Right lobe of liver (tissue), 6 donors: ENCODE measurements around the gene DDX49. TPM values are rescaled to one million over a fixed set of nuclear protein-coding genes. Genes with fewer than 3 reads are reported as not detected.
A peak's percentile ranks its signal among the peaks of the same experiment; 100 is the strongest.
"Not testable (repeated sequence)": the region's sequence is repeated elsewhere in the genome, so short reads cannot be mapped to it uniquely, and the experiment has no call there.

Source experiments
- ATAC-seq, 4 donors: fragments of 200-7000 bp; cut with Tn5 transposase; one replicate each; pipeline ENCODE4 v1.9.1; 2020; ENCODE audit warnings: mild to moderate bottlenecking in 4 of 4, moderate library complexity in 4 of 4
- DNase-seq, 3 donors: peaks; one replicate each; pipeline ENCODE4 v3.0.0-alpha.2; 2020
- H3K27ac ChIP-seq, 3 donors: fragments of 200-600 bp; one replicate each; pipeline ENCODE4 v1.8.0; 2022
- H3K27me3 ChIP-seq, 2 donors: fragments of 200-600 bp; one replicate each; pipeline ENCODE4 v1.8.0; 2022
- H3K36me3 ChIP-seq, 4 donors: fragments of 200-600 bp; sonication (generic) in 1 of 4; one replicate each; pipeline versions ENCODE4 v1.5.1 to v1.8.0; 2017 to 2022; ENCODE audit warnings: control low read depth in 1 of 4
- H3K4me1 ChIP-seq, 4 donors: fragments of 200-600 bp; sonication (generic) in 1 of 4; one replicate each; pipeline versions ENCODE4 v1.5.1 to v1.8.0; 2017 to 2022; ENCODE audit warnings: control low read depth in 1 of 4
- H3K4me3 ChIP-seq, 3 donors: fragments of 200-600 bp; one replicate each; pipeline ENCODE4 v1.8.0; 2022
- H3K9me3 ChIP-seq, 4 donors: fragments of 200-600 bp; sonication (generic) in 1 of 4; one replicate each; pipeline versions ENCODE4 v1.5.1 to v1.8.0; 2017 to 2022; ENCODE audit warnings: control low read depth in 1 of 4
- CTCF ChIP-seq, 4 donors: fragments of 200-600 bp in 3 of 4; fragments of 450-650 bp in 1 of 4; IDR thresholded peaks; one replicate each; pipeline versions ENCODE4 v1.5.1 to v1.8.0; 2016 to 2022; ENCODE audit warnings: antibody characterized with exemption in 4 of 4, mild to moderate bottlenecking in 2 of 4
- POLR2A ChIP-seq: fragments of 450-650 bp; IDR thresholded peaks from one replicate; pipeline ENCODE4 v1.6.1; 2017; ENCODE audit warnings: antibody characterized with exemption, mild to moderate bottlenecking
- WGBS: methylation state at CpG from one replicate; pipeline ENCODE4 v1.1.6; 2018; ENCODE audit warnings: low coverage, low lambda C conversion rate; ENCODE audit not compliant: insufficient coverage; ENCODE audit errors: missing lambda C conversion rate; 5-methylcytosine and 5-hydroxymethylcytosine counted together
- intact Hi-C, 2 donors: fragments of 100-400 bp; cut with DNase I; formaldehyde crosslinking; loops; one replicate each; pipeline versions ENCODE4 v1.11.2 to v1.14.1; 2022
- total RNA-seq, 6 experiments: library from RNA; depleted of rRNA in 2 of 6; stranded (reverse); fragments of >200 nt in 2 of 6; fragmentation: NEBNext Ultra II Directional in 3 of 6; extraction: Animal tissue kit (Norgen Biotek cat#: 25700) in 3 of 6; gene quantifications; one replicate each; pipeline versions ENCODE4 v1.1.0 to v1.2.4, GENCODE V29; 2016 to 2023
- donor health status: DM: no; HTN: yes; CAD: no.
- donor health status: DM: no; HTN: no; CAD: no.
- donor health status: DM: no; HTN: no; CAD: no.
- donor health status: DM: no; HTN: yes; CAD: no.
- donor health status: DM: no; HTN: yes; CAD: no.

Gene DDX49
- total RNA-seq, 6 experiments from 2014 or later: 15.8 to 37.9 (median 18.5) TPM

GRCh38 chr19:18901491-18901890 lies 18.0 kb upstream of the DDX49 start:
- WGBS: 94% methylated on average over 5 of the region's 7 CpGs
- no peaks in the 10 kb centered on the region for H3K9me3 ChIP-seq

GRCh38 chr19:18902519-18902918 lies 17.0 kb upstream of the DDX49 start:
- H3K4me1 ChIP-seq, DNase-seq, H3K27ac ChIP-seq, intact Hi-C loops, H3K9me3 ChIP-seq, H3K27me3 ChIP-seq, H3K4me3 ChIP-seq, ATAC-seq: not testable (repeated sequence)
- H3K36me3 ChIP-seq: peaks cover 0 to 16% (median 8%) of the 10 kb centered on the region in 4 donors
- 100% methylated on average over 2 of the region's 5 CpGs for WGBS

More at GRCh38 chr19:18901491-18901890, 18.0 kb upstream of the DDX49 start:
- Histone ChIP-seq H3K27me3 (no peaks in the 10 kb centered on the region), H3K4me1 (no peaks in the 10 kb centered on the region), H3K27ac (no peak overlapping the region), H3K36me3 (peaks cover 0 to 10% (median 4%) of the 10 kb centered on the region in 4 donors), H3K4me3 (no peak overlapping the region)
- DNase-seq (no peak), ATAC-seq (no peak)
- TF ChIP-seq CTCF (IDR thresholded peaks at IDR 0.05) (no peak), POLR2A (no peak)
- intact Hi-C loops: no loop called here

- Histone ChIP-seq H3K4me3 (no peak overlapping the region), H3K27me3 (no peaks in the 10 kb centered on the region), H3K4me1 (no peaks in the 10 kb centered on the region), H3K36me3 (peaks cover 0 to 16% (median 8%) of the 10 kb centered on the region in 4 donors), H3K27ac (no peak overlapping the region), H3K9me3 (no peaks in the 10 kb centered on the region)
- ATAC-seq (no peak), DNase-seq (peak in 1 of 3 donors; percentile 46)
- intact Hi-C loops: no loop called here
- WGBS: 70% methylated on average over 4 of the region's 29 CpGs
- TF ChIP-seq POLR2A (no peak), CTCF (IDR thresholded peaks at IDR 0.05) (no peak)
Measured at GRCh38 chr19:18903156-18904037, 16.1 kb upstream of the DDX49 start.

- no peaks in the 10 kb centered on the region for H3K4me1 ChIP-seq
- H3K4me3 ChIP-seq: no peak overlapping the region
- no peak for TF ChIP-seq POLR2A
- no peak for TF ChIP-seq CTCF (IDR thresholded peaks at IDR 0.05)
- DNase-seq (peak in 1 of 3 donors; percentile 45), ATAC-seq (no peak)
- H3K9me3 ChIP-seq: no peaks in the 10 kb centered on the region
- H3K36me3 ChIP-seq: peaks cover 0 to 20% (median 10%) of the 10 kb centered on the region in 4 donors
- H3K27me3 ChIP-seq: no peaks in the 10 kb centered on the region
- WGBS: 95% methylated on average over 4 of the region's 25 CpGs
- intact Hi-C loops: no loop called here
- H3K27ac ChIP-seq: no peak overlapping the region
Measured at GRCh38 chr19:18904334-18905057, 15.0 kb upstream of the DDX49 start.

- Histone ChIP-seq H3K4me1 (no peaks in the 10 kb centered on the region), H3K4me3 (no peak overlapping the region), H3K9me3 (no peaks in the 10 kb centered on the region), H3K27me3 (no peaks in the 10 kb centered on the region), H3K36me3 (peaks cover 0 to 20% (median 10%) of the 10 kb centered on the region in 4 donors), H3K27ac (no peak overlapping the region)
- no CpG with 5 or more reads among the region's 8 CpGs for WGBS
- intact Hi-C loops: no loop called here
- DNase-seq (peak in 1 of 3 donors; percentile 43), ATAC-seq (no peak)
- no peak for TF ChIP-seq CTCF (IDR thresholded peaks at IDR 0.05)
- no peak for TF ChIP-seq POLR2A
Measured at GRCh38 chr19:18905058-18905456, 14.5 kb upstream of the DDX49 start.
